Activated T-cell treated with anti-CD3 and anti-CD28 coated beads, Interleukin-2, amount 50 U/mL, for 72 hours (primary cell): ENCODE data around the gene SETD7. TPM values are rescaled to one million over a fixed set of nuclear protein-coding genes. Genes with fewer than 3 reads are reported as not detected.
A peak's percentile ranks its signal among the peaks of the same experiment; 100 is the strongest.

ENCODE experiments used
- ATAC-seq, 2 donors: fragments of 150-1000 bp; cut with Tn5 transposase; replicated peaks in 1 of 2; 2 replicates each; pipeline ENCODE4 v1.10.0; 2021; ENCODE audit warnings: moderate library complexity in 2 of 2, mild to moderate bottlenecking in 1 of 2
- DNase-seq, 2 donors: peaks; one replicate each; pipeline ENCODE4 v3.0.0; 2021 to 2022; ENCODE audit warnings: mixed read lengths in 1 of 2
- H3K27ac Mint-ChIP-seq: one replicate; pipeline ENCODE4 v1.8.0; 2022; ENCODE audit warnings: mild to moderate bottlenecking, moderate library complexity, mixed read lengths
- H3K27me3 Mint-ChIP-seq: one replicate; pipeline ENCODE4 v1.8.0; 2022; ENCODE audit warnings: low read depth, mixed read lengths
- H3K36me3 Mint-ChIP-seq, 2 donors: one replicate each; pipeline ENCODE4 v1.8.0; 2022; ENCODE audit warnings: mixed read lengths in 2 of 2, mild to moderate bottlenecking in 1 of 2; ENCODE audit not compliant: insufficient read depth in 2 of 2
- H3K4me1 Mint-ChIP-seq: one replicate; pipeline ENCODE4 v1.8.0; 2022; ENCODE audit warnings: low read depth, mixed read lengths
- H3K4me3 Mint-ChIP-seq, 2 donors: one replicate each; pipeline ENCODE4 v1.8.0; 2022; ENCODE audit warnings: mild to moderate bottlenecking in 2 of 2, mixed read lengths in 2 of 2, moderate library complexity in 2 of 2
- H3K9me3 Mint-ChIP-seq, 2 donors: one replicate each; pipeline ENCODE4 v1.8.0; 2022; ENCODE audit warnings: mixed read lengths in 2 of 2
- total RNA-seq, 2 donors: library from RNA; stranded (reverse); gene quantifications; one replicate each; pipeline ENCODE4 v1.2.3, GENCODE V29; 2022

Gene SETD7
- total RNA-seq, 2 donors from 2014 or later = 19.8 to 20.8 TPM

DNA sequence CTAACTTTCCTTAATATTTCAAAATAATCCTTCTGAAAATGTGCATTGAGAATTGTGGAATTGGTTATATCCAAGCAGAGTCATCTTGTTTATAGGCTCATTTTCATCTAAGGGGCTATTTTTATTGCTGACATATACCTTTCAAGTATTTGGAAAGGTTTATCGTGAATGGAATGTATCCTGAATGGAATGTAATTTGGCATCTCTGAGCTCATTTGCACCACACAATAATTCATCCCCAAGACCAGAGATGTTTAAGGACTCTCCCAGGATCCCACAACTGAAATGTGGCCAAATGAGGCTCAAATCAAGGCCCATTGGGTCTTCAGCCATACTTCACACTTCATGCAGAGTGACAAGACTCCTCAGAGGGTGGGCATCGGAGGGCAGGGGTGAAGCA lies 7.5 kb upstream of the SETD7 start:
- Mint-ChIP-seq H3K4me3 (no peak overlapping the region), H3K27me3 (peaks cover 7% of the 10 kb centered on the region), H3K4me1 (peaks cover 33% of the 10 kb centered on the region), H3K27ac (no peak overlapping the region), H3K9me3 (no peaks in the 10 kb centered on the region), H3K36me3 (no peaks in the 10 kb centered on the region)
- ATAC-seq (no peak), DNase-seq (no peak)

DNA sequence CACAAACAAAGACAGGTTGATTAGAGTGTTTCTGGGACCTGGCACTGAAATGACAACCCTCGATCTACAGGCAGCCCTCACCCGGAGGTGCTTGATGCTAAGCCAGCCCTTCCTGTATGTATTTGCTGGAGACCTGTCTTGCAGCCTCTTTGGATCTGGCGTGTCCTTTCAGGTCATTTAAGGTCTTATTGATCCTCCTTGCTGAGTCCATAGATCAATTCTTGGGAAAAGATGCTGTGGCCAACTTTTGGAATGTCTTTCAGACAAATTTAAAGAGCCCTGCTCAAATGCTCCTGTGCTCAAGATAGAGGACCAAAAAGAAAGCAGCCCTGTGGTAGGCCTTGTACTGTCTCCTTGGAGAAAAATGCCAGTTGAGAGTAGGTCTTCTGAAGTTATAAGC lies 6.8 kb upstream of the SETD7 start:
- no peak overlapping the region for H3K4me3 Mint-ChIP-seq

DNA sequence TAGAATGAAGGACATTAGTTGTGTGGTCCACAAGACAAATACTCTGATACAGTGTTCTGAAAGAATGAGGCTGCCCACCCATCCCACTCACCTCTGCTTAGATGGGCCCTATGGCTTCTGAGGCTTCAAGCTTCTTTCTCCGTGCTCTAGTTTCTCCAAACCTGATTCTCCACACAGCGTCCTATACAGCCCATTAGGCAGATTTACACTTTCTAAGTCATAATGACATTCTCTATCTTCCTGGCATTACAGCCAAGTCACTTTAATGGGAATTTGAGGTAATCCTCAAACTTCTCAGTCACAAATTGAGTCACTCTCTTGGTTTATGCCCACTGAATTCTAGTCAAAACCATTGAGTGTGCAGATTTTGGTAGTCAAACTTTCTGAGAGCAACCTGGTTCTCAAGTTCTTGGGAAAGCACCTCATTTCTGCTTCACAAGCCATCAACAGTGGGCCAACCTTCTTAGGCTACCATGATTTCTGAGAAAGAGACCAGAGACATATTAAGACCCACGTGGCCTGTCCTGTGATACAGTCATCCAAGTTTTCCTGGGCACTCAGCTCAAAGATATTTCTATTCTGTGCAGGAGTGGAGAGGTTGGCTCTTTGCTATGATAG lies 6.2 kb upstream of the SETD7 start:
- Mint-ChIP-seq H3K36me3 (peaks cover 0 to 1% of the 10 kb centered on the region in 2 donors), H3K27me3 (peaks cover 7% of the 10 kb centered on the region), H3K4me1 (peaks cover 46% of the 10 kb centered on the region), H3K4me3 (peak overlapping the region in 1 of 2 donors; percentile 6), H3K27ac (peak overlapping the region; percentile 14), H3K9me3 (no peaks in the 10 kb centered on the region)
- DNase-seq (no peak), ATAC-seq (peak; percentile 23 to 39)

More for the DNA sequence above, 6.8 kb upstream of the SETD7 start:
- ATAC-seq = no peak
- H3K36me3 Mint-ChIP-seq = no peaks in the 10 kb centered on the region
- DNase-seq = no peak
- H3K27me3 Mint-ChIP-seq = peaks cover 7% of the 10 kb centered on the region
- H3K27ac Mint-ChIP-seq = no peak overlapping the region
- no peaks in the 10 kb centered on the region for H3K9me3 Mint-ChIP-seq
- peaks cover 40% of the 10 kb centered on the region for H3K4me1 Mint-ChIP-seq

DNA sequence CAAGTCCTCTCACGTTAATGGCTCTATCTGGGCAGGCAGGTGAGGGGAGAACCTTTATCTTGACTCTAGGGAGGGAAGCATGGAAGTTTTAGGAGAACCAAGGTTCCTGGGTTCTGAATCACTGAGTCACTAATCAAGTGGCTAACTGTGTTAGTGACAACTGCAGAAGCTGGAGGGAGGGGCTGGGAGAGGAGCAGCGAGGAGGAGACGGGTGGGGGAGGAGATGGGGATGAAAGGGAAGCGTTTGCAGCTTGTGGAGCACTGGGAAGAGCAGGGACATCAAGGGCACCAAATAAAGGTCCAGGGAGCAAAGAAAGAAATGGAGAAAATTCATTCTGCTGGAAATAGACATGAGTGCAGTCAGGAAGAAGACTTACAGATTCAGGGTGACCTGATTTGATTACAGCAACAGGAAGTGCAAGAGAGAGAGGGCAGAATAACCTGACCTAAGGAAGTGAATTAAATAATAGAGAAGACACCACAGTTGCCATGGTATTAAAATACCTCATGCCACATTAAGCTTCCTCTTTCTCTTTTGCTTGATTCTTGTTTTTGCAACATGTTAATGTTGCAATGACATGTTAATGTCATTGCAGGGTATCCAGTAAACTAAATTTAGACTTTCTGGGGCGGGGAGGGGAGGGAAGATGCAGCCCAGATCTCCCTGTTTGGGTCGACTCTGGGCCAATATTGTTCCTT lies 4.5 kb upstream of the SETD7 start:
- Mint-ChIP-seq H3K27ac (peak overlapping the region; percentile 36), H3K27me3 (peaks cover 7% of the 10 kb centered on the region), H3K4me1 (peaks cover 51% of the 10 kb centered on the region), H3K36me3 (peaks cover 2 to 7% of the 10 kb centered on the region in 2 donors), H3K4me3 (peak overlapping the region; percentile 48 to 54), H3K9me3 (no peaks in the 10 kb centered on the region)
- ATAC-seq (no peak), DNase-seq (no peak)

DNA sequence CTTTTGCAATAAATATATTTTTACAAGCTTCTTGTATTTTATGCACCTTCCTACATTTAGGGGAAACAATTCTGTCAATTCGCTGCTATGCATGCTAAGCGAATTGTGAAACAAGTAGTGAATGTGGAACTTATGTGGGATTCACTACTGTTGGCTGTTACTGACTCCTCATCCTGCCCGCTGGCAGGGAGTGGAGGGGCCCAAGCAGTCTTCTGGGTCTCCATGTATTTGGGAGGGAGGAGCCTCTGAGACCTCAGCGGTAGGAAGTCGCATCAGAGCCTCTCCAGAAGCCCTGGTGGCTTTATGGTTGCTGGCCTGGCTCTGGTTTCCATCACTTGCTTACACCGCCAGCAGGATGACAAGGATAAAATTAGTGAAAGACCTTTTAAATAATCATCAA lies 3.7 kb upstream of the SETD7 start:
- Mint-ChIP-seq H3K4me1 (peaks cover 51% of the 10 kb centered on the region), H3K4me3 (no peak overlapping the region), H3K36me3 (peaks cover 6 to 10% of the 10 kb centered on the region in 2 donors), H3K27ac (no peak overlapping the region), H3K27me3 (peaks cover 7% of the 10 kb centered on the region), H3K9me3 (no peaks in the 10 kb centered on the region)
- no peak for DNase-seq
- ATAC-seq = no peak

DNA sequence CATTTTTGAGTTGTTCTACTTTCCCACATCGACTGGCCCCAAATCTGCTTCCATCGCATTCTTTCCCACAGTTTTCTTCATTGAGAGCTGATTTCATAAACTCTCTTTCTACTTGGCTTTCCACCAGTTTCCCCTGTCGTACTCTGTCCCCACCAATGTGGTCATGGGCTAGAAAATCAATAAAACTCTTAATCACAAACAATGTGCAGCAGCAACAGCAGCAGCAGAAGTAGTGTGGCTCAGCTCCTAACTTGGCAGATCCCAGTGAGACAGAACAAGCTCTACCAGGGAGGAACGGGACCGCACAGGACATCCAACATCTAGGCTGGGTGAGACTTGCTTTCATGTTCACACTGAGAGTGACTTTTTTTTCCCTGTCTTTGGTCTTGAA lies 3.1 kb upstream of the SETD7 start:
- Mint-ChIP-seq H3K27me3 (peaks cover 7% of the 10 kb centered on the region), H3K36me3 (peaks cover 6 to 10% of the 10 kb centered on the region in 2 donors), H3K9me3 (no peaks in the 10 kb centered on the region), H3K27ac (peak overlapping the region; percentile 34), H3K4me1 (peaks cover 53% of the 10 kb centered on the region), H3K4me3 (peak overlapping the region; percentile 1 to 6)
- ATAC-seq (no peak), DNase-seq (no peak)

DNA sequence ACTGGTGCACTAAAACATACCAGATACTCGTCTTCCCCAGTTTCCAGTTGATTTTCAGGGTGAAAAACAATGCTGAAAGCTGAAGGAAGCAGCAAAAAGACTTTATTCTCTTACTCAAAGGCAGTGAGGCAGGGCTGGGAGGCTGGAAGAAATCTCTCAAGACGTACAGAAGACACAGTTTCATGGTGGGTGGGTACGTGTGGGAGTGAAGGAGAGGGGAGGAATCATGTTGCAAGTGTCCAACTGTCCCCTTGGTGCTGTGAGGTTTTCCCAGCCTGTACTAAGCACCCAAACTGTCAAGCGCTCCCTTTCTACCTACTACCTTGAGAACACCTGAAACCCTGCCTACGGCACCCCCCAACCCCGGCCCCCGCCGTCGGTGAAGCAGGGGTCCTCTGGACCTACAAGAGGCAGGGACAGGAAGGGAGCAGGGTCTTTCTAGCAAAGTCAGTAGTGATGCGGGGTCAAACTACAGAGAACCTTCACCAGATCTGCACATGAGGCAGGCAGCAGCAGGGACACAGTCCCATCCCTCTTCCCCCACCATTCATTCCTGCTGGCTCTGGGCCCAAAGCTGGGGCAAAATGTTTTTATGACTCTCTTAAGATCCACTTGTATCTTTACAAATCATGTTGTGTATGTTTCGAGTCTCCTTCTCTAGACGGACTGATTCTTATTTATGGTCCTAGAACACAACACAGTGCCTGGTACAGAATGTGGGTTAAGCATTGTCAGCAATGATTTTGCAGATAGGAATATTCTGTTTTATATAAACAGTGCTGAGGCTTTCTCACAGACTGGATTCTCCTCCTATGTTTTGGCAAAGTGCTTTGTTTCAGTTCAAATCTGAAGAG lies 2.4 kb upstream of the SETD7 start:
- H3K27ac Mint-ChIP-seq = peak overlapping the region; percentile 45
- DNase-seq (peak in 1 of 2 donors; percentile 10), ATAC-seq (no peak)
- peaks cover 6 to 10% of the 10 kb centered on the region in 2 donors for H3K36me3 Mint-ChIP-seq
- H3K4me1 Mint-ChIP-seq = peaks cover 59% of the 10 kb centered on the region
- peak overlapping the region; percentile 89 to 99 for H3K4me3 Mint-ChIP-seq
- peaks cover 7% of the 10 kb centered on the region for H3K27me3 Mint-ChIP-seq
- no peaks in the 10 kb centered on the region for H3K9me3 Mint-ChIP-seq

DNA sequence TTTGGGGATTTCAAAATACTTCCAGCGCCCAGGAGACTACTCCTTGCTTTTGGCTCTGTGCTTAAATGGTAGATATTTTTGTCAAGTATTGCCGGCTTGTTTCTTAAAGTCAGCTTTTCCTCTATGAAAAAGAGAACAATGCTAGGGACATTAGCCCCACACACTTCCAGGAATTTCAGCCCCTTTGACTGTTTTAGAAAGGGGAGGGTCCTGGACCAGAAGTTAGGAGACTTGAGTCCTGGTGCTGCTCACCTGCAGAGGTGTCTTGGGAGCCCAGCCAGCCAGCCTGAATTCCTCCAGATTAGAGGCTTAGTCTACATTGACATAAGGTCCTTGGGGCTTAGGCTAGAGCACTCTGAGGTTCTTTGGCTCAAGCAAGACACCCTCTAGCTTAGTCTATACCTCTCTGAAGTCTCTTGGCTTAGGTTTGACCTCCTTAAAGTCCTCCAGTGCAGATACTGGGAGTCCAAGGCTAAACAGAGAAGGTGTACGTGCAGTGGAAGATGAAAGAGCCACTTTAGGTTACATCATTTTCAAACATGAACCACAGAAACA lies 1.6 kb upstream of the SETD7 start:
- H3K4me1 Mint-ChIP-seq = peaks cover 67% of the 10 kb centered on the region

DNA sequence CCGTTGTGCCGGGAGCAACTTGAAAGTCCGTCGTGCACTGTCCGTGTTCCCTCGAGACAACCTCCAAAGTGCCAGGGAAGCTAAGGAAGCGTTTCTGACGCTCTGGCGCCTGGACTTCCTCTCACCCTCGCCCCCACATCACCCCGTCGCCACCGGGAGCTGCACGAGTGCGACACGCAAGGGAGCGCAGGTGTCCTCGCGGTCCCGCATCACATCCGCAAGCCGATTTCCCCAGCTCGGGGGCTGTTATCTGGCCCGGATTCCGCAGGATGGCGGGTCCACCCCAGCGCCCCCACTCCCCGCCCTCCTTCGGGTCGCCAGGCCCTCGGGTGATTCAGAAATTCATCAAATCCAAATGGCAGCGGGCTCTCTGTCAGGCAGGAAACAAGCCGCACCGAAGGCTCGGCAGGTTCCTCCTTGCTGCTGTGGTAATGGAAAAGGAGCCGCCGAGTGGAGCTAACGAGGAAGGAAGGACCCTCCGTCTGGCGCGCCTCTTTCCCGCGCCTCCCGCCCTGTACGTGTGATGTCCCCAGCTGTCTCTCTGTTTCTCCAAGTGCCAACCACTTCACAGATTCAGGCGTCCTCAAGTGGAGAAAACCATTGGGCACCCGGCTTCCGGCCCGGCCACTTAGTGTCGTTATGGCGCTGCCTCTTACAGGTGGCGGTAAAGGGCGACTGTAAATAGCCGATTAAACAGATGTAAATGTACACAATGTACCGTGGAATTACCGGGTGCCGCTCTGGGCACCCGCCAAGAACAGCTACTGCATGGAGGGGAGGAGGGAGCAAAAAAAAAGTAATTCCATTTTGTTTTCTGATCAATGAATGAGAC lies 921 bp upstream of the SETD7 start:
- Mint-ChIP-seq H3K27me3 (peaks cover 7% of the 10 kb centered on the region), H3K4me3 (peak overlapping the region; percentile 89 to 99), H3K36me3 (peaks cover 9 to 10% of the 10 kb centered on the region in 2 donors), H3K4me1 (peaks cover 68% of the 10 kb centered on the region), H3K27ac (peak overlapping the region; percentile 92), H3K9me3 (no peaks in the 10 kb centered on the region)
- DNase-seq (peak; percentile 69 to 72), ATAC-seq (peak; percentile 43 to 47)

More for the DNA sequence above, 1.6 kb upstream of the SETD7 start:
- peaks cover 7% of the 10 kb centered on the region for H3K27me3 Mint-ChIP-seq
- peak overlapping the region; percentile 89 to 99 for H3K4me3 Mint-ChIP-seq
- DNase-seq (peak in 1 of 2 donors; percentile 14), ATAC-seq (no peak)
- peaks cover 8 to 10% of the 10 kb centered on the region in 2 donors for H3K36me3 Mint-ChIP-seq
- H3K27ac Mint-ChIP-seq = peak overlapping the region; percentile 45
- H3K9me3 Mint-ChIP-seq = no peaks in the 10 kb centered on the region

DNA sequence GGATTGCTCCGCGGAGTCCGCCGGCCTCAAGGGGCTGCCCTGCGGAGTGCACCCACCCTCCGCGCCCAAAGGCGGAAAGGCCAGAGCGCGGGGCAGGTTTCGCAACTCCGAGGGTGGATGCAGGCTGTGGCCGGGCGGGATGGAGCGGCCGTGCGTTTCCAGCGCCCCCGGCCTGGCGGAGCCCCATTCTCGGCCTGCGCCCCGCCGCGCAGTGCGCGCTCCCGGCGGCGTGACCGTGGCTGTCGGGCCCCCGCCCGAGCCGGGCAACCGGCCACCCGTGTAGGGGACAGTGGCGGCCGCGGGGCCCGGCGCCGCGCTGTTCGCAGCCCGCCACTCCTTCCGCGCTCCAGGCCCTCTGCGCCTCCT lies 331 bp downstream of the SETD7 start:
- DNase-seq (no peak), ATAC-seq (peak; percentile 16 to 23)
- peak overlapping the region; percentile 92 for H3K27ac Mint-ChIP-seq
- peaks cover 7% of the 10 kb centered on the region for H3K27me3 Mint-ChIP-seq
- no peaks in the 10 kb centered on the region for H3K9me3 Mint-ChIP-seq
- peaks cover 66% of the 10 kb centered on the region for H3K4me1 Mint-ChIP-seq
- H3K4me3 Mint-ChIP-seq = peak overlapping the region; percentile 89 to 99
- peaks cover 9 to 10% of the 10 kb centered on the region in 2 donors for H3K36me3 Mint-ChIP-seq

DNA sequence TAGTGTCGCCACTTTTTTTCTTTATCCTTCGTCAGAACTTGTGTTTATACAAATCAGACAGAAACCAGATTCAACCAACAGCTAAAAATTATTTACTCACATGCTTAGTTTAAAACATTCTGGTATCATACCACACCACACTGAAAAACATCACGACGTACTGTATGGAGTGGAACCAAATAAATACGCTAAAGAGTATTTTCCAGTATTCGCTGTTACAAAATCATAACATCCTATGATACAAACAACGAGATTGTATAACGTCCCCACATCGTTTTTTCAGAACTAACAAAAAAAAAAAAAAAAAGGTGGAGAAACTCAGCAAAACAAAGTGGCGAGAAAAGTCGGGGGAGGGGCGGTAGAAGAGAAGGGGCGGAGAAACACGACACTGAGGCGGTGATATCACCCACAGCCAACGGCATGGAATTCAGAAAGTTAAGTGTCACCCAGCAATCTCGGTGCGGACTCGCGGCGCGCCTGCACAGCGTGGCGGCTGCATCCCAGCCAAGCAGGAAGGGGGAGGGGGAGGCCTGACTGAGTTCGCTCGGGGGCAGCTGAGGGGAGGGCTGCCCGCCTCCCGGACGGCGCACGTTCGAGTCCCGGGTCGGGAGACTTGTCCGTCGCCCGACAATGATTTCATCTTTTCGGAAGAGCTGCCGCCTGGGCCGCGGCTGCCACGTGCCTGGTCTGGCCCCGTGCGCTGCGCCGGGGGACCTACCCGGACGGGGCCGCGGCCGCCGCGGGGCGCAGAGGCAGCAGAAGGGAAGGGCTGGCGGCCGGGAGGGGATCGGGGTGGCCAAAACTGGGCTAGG lies 920 bp downstream of the SETD7 start:
- no peaks in the 10 kb centered on the region for H3K9me3 Mint-ChIP-seq
- peaks cover 7% of the 10 kb centered on the region for H3K27me3 Mint-ChIP-seq
- DNase-seq = peak; percentile 81 to 83
- peak overlapping the region; percentile 94 to 98 for H3K4me3 Mint-ChIP-seq
- peaks cover 60% of the 10 kb centered on the region for H3K4me1 Mint-ChIP-seq
- peak; percentile 68 to 72 for ATAC-seq
- peaks cover 9 to 10% of the 10 kb centered on the region in 2 donors for H3K36me3 Mint-ChIP-seq
- H3K27ac Mint-ChIP-seq = peak overlapping the region; percentile 80

DNA sequence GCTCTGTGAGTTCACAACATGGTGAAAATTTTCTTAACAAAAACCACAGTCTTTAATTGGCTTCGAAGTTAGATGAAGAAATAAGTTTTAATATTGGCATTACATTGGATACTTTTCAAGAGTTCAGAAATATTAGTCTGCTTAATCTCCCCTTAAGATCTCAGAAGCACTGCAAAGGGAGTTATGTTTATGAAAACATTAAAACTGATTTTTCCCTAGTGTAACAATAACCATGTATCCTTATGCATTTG lies 1.5 kb downstream of the SETD7 start:
- Mint-ChIP-seq H3K27ac (peak overlapping the region; percentile 80), H3K27me3 (peaks cover 7% of the 10 kb centered on the region), H3K4me1 (peaks cover 56% of the 10 kb centered on the region)

More for the DNA sequence above, 1.5 kb downstream of the SETD7 start:
- H3K4me3 Mint-ChIP-seq = peak overlapping the region; percentile 94 to 98
- peaks cover 9 to 10% of the 10 kb centered on the region in 2 donors for H3K36me3 Mint-ChIP-seq
- DNase-seq (no peak), ATAC-seq (no peak)
- H3K9me3 Mint-ChIP-seq = no peaks in the 10 kb centered on the region
